GM21825 (cell line): ENCODE results near the gene CYTH1.

Experiments
- ATAC-seq: cut with Tn5 transposase; IDR thresholded peaks from one replicate; pipeline ENCODE4 v1.9.1; 2021; ENCODE audit warnings: mild to moderate bottlenecking, moderate library complexity; ENCODE audit not compliant: unreplicated experiment

Gene CYTH1

DNA sequence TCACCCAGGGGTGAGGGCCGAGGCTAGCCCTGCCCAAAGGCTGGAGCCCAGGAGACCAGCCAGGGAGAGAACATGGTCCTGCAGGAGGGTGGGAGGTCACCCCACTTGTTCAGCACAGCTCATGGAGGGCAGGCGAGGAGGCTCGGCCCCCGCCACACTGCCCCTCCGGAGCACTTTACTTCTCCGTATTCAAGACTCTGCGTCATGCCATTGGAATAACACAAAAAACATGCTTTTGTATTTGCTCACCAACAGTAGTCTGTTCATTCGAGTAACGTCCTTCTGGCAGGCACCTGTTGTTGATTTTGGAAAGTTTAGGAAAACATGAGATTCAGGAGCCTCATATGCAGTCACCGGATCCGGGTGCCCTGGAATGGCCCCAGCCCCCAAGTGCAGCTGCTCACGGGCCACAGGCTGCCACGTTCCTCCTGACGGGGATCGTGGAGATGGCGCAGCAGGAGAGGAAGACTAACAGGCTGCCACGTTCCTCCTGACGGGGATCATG lies 123.7 kb downstream of the CYTH1 start:
- no peak for ATAC-seq

GRCh38 chr17:78655251-78655940 lies 126.7 kb downstream of the CYTH1 start:
- no peak for ATAC-seq

GRCh38 chr17:78654325-78654724 lies 127.7 kb downstream of the CYTH1 start:
- ATAC-seq: no peak

- ATAC-seq: no peak
Observed at GRCh38 chr17:78653382-78653781, 128.7 kb downstream of the CYTH1 start.

DNA sequence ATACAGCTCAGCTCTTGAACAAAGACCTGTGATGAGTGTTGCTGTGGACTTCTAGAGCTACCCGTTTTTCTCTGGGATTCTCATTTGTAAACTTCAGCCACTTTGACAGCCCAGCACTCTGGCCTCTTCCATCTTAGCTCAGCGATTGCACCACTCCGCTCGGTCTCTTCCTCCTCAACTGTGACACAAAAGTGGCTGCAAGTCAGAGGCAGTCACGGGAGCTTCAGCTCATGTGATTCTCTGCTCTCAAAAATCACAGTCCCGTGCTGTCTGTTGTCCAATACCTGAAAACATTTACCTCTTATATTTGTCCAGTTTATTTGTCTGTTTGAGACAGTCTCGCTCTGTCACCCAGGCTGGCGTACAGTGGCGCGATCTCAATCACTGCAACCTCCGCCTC lies 129.2 kb downstream of the CYTH1 start:
- ATAC-seq: no peak

- no peak for ATAC-seq
Observed at GRCh38 chr17:78652024-78652423, 130.0 kb downstream of the CYTH1 start.

DNA sequence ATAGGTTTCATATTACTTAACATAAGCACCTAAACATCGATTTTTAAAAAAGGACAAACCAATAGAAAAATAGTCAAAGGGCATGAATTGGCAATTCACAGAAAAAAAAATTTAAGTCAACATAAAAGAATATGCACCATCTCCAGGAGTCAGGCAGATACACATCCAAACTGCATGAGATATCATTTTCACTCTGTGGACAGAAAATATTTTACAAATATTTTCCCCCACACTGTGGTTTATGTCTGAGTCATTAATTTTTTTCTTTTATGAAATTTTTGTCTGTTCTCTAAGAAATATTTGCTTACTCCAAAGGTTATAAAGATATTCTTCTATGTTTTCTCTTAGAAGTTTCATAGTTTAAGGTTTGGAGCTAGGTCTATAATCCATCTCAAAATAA lies 130.5 kb downstream of the CYTH1 start:
- no peak for ATAC-seq

- ATAC-seq: no peak
Observed at GRCh38 chr17:78650093-78650715, 131.9 kb downstream of the CYTH1 start.

GRCh38 chr17:78648293-78648692 lies 133.8 kb downstream of the CYTH1 start:
- ATAC-seq: no peak

DNA sequence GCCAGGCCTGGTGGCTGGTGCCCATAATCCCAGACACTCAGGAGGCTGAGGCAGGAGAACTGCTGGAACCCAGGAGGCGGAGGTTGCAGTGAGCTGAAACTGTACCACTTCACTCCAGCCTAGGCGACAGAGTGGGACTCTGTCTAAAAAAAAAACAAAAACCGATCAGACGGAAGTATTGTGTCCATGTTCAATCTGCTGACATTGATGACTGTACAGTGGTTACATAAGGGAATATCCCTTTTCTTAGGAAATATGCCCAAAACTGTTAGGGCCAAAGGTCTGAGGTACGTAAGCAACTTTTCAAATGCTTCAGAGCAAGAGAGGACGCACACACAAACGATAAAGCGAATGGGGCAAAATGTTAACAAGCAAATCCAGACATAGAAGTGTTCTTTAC lies 135.0 kb downstream of the CYTH1 start:
- no peak for ATAC-seq

GRCh38 chr17:78645421-78646295 lies 136.4 kb downstream of the CYTH1 start:
- no peak for ATAC-seq

- no peak for ATAC-seq
Observed at GRCh38 chr17:78644931-78645351, 137.1 kb downstream of the CYTH1 start.

GRCh38 chr17:78644224-78644623 lies 137.8 kb downstream of the CYTH1 start:
- ATAC-seq: no peak

DNA sequence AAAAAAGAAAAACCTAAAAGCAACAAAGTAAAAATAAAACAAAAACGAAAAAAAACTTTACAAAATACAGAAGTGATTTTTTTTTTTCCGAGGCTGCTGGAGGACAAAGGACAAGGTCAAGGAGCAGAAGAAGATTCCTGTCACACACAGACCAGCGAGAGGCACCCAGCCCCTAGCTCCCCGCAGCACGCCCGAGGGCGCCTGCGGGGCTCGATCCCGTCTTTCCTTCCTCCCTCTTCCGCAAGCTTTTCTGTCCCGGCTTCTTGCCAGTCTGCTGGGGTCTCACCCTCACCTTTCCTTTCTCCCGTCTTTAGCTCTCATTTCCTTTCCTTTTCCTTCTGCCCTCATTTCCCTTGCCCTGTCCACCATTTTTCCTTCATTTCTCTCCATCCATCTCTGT lies 138.7 kb downstream of the CYTH1 start:
- no peak for ATAC-seq

DNA sequence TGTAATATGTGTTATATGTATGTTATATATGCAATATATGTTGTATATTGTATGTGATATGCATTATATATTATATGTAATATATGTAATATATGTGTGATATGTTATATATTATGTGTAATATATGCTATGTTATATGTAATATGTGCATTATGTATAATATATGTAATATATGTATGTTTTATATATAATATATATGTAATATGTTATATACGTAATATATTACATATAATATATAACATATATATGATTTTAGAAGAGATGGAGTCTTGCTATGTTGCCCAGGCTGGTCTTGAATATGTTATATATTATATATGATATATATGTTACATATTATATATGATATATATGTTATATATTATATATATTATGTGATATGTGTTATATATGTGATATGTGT lies 139.4 kb downstream of the CYTH1 start:
- ATAC-seq: no peak

DNA sequence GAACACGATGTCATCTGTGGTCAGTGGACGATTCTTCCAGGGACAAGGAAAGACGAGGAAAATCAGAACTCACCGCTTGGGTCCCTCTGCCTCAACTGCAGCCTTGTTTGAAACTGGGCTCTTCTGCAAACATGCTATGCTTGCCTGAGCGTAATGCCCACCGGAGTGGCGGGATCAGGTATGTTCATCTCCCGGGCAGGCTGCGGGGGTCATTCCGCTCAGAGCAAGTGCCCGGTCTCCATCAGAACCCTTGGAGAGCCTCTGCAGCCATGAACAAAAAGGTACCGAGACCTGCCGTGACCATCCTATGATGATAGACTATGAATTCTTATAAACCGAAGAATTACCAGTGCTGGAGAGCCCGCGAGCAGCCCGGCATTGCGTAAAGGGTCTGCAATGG lies 140.4 kb downstream of the CYTH1 start:
- no peak for ATAC-seq

GRCh38 chr17:78641243-78641642 lies 140.8 kb downstream of the CYTH1 start:
- no peak for ATAC-seq

DNA sequence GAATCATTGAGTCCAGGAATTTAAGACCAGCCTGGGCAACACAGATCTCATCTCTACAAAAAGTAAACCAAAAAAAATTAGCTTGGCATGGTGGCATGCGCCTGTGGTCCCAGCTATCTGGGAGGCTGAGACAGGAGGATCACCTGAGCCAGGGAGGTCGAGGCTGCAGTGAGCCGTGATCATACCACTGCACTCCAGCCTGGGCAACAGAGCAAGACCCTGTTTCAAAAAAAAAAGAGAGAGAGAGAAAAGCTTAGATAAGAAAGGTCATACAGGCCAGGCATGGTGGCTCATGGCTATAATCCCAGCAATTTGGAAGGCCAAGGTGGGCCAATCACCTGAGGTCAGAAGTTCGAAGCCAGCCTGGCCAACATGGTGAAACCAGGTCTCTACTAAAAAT lies 141.4 kb downstream of the CYTH1 start:
- no peak for ATAC-seq

DNA sequence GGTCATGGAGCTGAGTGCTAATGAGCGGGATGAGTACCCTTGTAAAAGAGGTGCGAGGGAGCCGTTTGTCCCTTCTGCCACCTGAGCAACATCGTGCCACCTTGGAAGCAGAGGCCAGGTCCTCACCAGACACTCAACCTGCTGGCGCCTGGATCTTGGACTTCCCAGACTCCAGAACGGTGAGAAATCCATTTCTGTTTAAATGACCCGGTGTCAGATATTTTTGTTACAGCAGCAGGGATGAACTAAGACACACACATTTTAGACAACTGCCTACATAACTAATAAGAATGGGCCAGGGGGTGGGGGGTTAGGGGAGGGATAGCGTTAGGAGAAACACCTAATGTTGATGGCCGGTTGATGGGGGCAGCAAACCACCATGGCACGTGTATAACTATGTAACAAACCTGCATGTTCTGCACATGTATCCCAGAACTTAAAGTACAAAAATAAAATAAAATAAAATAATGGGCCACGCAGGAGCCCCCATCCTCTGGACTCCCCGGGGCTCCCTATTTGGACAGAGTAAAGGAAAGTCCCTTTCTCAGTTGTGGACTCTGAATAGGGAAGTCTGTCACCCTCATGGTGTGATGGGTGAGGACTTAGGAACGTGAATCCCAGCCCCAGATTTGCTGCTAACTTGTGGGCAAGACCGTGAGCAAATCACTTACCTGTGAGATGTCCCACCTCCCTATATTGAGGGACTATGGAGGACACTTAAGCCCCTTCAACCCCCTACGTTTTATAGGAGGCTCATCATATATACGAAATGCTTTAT lies 144.2 kb downstream of the CYTH1 start:
- no peak for ATAC-seq

- no peak for ATAC-seq
Observed at GRCh38 chr17:78637146-78637545, 144.9 kb downstream of the CYTH1 start.

DNA sequence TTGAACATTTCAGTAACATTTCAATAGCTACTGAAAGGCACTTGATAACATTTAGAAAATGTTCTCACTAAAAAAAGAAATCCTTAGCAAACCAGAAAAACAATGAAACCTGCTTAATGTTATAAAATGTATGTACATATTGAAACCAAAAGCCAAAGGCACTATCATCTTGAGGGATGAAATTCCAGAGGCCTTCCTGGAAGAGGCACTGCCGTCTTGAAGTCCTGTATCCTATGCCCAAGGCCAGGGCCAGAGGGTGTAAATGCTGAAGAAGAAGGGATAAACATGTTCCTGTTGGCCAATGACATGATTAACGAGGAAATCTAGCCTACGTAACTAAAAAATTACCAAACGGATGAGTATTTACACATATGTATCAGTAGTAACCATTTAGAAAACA lies 147.9 kb downstream of the CYTH1 start:
- ATAC-seq: no peak
